GM21529 (cell line): ENCODE results near the gene RAB3IP.

Source experiments
- ATAC-seq: cut with Tn5 transposase; IDR thresholded peaks from one replicate; pipeline ENCODE4 v1.9.1; 2021; ENCODE audit not compliant: unreplicated experiment

Gene RAB3IP, protein sequence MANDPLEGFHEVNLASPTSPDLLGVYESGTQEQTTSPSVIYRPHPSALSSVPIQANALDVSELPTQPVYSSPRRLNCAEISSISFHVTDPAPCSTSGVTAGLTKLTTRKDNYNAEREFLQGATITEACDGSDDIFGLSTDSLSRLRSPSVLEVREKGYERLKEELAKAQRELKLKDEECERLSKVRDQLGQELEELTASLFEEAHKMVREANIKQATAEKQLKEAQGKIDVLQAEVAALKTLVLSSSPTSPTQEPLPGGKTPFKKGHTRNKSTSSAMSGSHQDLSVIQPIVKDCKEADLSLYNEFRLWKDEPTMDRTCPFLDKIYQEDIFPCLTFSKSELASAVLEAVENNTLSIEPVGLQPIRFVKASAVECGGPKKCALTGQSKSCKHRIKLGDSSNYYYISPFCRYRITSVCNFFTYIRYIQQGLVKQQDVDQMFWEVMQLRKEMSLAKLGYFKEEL

GRCh38 chr12:69738351-69739286 is at the start of gene RAB3IP:
TSS of gene RAB3IP (plus strand) at chr12:69738860. CDS start at chr12:69755409, 16,549 bp downstream.
- ATAC-seq, result peak; percentile 80

DNA sequence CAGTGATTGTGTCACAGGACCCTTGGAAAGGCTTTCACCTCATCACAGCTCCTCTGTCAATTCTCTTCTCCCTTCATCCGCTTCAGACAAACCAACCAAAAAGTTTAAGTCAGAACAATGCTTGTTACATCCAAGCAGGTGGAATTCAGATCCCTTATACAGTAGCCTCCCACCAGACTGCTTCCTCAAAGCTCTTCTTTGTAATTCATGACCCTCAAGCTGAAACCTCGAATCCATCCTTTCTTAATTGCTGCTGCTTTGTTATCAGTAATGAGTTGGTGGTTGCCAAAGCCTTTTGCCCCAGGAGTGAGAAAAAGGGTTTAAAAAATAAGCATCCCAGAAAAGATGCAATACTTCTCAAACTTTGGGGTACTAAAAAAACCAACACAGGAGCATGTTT is 49.0 kb upstream of the RAB3IP start:
- no peak for ATAC-seq

DNA sequence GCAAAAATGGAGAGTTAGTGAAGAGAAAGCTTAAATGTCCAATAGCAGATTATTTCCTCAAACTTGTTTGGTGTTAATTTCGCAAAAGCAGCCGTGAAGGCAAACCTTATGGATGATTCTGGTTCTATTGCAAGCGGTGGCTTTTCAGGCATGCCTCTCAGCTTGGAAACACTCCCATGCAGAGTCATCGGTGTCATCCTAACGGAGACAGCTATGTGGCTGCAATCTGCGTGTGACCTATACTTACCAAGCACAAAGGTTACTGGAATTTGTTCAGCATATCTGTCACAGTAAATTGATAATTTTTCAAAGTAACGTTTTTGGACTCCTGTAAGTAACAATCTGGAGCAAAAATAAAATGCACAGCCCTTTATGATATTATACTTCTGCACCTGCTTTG is 44.5 kb upstream of the RAB3IP start:
- no peak for ATAC-seq

- no peak for ATAC-seq
These were observed 40.6 kb upstream of the RAB3IP start for GRCh38 chr12:69698054-69698453.

DNA sequence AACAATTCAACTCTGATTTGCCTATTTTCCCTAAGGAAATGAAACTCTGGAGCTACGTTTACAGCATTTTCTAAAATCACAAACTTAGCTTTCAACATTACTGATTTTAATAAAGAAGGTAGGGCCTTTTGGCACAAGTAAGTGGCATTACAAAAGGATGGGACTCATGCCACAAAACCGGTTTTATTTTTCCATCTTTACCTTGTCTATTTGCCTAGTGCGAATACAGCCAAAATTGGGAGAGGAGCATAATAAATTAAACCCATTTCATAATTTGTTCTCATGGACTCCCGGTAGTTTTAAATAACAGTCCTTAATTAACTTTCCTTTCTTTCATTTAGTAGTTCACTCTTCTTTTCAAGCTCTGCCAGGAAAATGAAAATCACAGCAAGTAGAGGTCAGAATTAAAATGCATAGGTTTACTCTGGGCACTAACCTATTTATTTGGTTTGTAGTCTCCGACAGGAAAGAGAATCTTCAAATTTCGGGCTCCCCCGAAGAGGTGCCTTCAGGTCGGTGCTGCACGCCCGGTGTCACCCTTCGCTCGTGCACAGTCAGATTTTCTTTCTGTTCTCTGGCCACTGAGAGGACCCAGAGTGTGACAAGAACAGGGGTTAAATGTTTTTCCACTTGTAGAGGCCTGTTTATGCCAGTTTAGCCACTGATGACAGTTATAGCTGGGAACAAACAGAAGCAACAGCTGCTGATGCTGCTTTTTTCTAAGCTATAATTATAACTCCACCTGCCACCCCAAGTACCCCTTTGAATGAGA is 39.7 kb upstream of the RAB3IP start, which contains the start of gene BEST3:
TSS of gene BEST3 (minus strand) at position 535 of the 772 bp plus-strand sequence. CDS start 1,505 bp downstream, outside the sequence.
- ATAC-seq, result no peak

DNA sequence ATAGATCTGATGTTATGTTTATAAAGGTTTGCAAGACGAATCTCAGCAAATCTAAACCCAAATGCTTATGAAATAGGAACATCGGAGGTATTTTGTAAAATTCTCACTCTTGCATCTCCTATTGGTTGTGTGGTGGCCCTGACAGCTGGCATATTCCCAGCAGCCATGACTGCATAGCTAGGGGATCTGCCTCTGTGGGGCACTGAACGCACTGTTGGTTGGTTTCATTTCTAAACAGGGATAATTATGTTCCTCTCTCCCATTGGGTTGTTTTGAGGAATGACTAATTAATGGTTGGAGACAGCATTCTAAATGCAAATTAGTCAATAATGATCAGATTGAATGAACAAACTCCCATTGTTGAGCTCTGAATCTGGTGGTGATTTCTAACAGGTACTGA is 36.8 kb upstream of the RAB3IP start:
- ATAC-seq, result no peak

DNA sequence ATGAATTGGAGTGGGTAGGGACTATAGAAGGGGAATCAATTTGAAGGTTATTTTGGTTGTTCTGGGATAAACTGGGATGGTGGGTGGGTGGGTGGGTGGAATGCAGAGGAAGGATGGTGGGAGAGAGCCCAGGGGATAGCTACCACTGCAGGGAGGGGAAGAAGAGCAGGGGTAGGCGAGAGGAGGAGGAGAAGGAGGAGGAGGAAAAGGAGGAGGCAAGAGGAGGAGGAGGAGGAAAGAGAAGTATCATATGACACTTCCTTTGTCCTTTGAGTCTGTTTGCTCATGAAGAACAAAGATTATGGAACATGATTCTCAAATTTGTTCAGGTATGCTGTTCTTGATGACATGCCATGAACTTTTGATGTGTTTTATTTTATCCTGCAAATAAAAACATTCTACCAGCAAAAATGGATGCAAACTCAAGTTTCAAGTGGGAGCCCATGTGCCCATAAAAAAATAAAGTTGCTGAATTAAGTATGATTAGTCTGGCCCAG is 35.5 kb upstream of the RAB3IP start:
- ATAC-seq, result no peak

- no peak for ATAC-seq
These were observed 34.3 kb upstream of the RAB3IP start for GRCh38 chr12:69704357-69704756.

DNA sequence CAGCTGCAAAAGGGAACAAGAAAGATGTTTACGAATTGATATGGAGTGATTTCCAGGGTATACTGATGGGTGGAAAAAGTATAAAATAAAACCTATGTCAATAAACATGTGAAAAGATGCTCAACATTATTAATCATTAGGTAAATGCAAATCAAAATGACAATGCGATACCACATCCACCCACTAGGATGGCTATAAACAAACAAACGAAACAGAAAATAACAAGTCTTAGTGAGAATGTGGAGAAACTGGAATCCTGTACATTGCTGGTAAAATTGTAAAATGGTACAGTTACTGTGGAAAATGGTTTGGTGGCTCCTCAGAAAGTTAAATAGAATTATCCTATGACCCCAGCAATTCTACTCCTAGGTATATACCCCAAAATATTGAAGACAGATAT is 30.0 kb upstream of the RAB3IP start:
- ATAC-seq, result no peak

- no peak for ATAC-seq
These were observed 25.8 kb upstream of the RAB3IP start for GRCh38 chr12:69712826-69713225.

GRCh38 chr12:69714542-69714941 is 24.1 kb upstream of the RAB3IP start:
- no peak for ATAC-seq

GRCh38 chr12:69719336-69720316 is 19.0 kb upstream of the RAB3IP start:
- ATAC-seq, result no peak

DNA sequence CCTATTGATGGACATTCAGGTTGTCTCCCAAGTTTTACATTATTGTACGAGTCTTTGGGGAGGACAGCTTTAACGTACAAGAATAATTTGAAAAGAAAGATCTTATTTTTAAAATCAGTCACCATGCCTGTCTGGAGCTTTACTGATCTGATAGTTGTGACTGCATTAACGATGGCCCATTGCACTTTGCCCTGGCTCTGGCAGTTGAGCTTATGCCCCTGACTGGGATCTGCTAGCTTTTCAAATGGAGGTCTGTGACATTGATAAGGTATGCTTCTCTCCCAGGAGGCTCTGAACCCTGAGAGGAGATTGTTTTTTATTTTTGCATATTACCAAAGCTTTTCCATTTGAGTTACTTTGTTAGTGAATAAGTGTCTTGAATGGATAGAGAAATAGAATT is 17.9 kb upstream of the RAB3IP start:
- no peak for ATAC-seq

- no peak for ATAC-seq
These were observed 11.7 kb upstream of the RAB3IP start for GRCh38 chr12:69726922-69727321.

- ATAC-seq, result no peak
These were observed 6.6 kb upstream of the RAB3IP start for GRCh38 chr12:69732088-69732487.

- ATAC-seq, result no peak
These were observed 5.0 kb upstream of the RAB3IP start for GRCh38 chr12:69733638-69734037.

- ATAC-seq, result peak; percentile 41
These were observed 879 bp downstream of the RAB3IP start for GRCh38 chr12:69739287-69740191.

GRCh38 chr12:69744109-69744508 is 5.4 kb downstream of the RAB3IP start:
- no peak for ATAC-seq
